ENCODE data around the gene SMPD1. TPM values are rescaled to one million over a fixed set of nuclear protein-coding genes. Genes with fewer than 3 reads are reported as not detected.
"Not testable (repeated sequence)": the region's sequence is repeated elsewhere in the genome, so short reads cannot be mapped to it uniquely, and the experiment has no call there.

SMPD1 gene
- total RNA-seq, 1 donor from 2014 or later = 86.0 TPM

DNA sequence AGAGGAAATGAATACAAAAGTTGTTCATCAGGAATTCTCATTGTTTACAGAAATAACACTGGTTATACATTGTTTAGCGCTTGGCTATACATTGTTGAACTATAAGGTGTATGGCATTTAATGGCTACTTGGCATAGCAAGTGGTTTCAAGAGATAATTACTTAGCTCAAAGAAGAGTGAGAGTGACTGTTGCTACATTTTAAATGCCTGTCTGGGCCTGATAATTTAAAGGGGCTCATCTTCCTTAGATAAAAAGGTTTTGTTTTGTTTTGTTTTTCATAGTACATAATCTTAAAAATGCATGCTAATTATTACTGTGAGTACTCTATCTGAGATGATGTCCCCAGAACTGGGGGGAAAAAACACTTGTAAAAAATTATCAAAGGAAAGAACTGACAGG, 1.5 kb upstream of the SMPD1 start:
- no peak for DNase-seq (ENCODE audit: low read depth)

DNA sequence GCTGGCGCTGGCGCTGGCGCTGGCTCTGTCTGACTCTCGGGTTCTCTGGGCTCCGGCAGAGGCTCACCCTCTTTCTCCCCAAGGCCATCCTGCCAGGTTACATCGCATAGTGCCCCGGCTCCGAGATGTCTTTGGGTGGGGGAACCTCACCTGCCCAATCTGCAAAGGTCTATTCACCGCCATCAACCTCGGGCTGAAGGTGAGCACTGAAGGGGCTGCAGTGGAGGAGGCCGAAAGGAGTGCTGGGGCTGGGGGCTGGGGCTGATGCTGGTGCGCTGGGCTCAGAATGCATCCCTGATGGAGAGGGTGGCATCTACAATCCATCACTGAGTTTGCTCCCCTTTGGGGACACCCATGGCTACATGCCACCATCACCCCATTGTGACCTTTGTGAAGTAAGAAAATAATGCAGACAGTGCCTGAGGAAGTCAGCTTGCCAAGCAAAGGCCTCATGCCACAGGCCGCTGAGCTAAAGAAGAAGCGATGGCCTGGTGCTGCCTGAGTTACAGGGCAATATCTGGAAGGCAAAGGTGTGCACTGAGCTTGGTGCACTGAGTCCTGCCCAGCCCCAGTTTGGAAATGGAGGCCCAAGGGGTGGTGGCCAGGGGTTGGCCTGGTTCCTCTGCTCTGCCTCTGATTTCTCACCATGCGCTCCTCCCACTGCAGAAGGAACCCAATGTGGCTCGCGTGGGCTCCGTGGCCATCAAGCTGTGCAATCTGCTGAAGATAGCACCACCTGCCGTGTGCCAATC, 620 bp downstream of the SMPD1 start:
- peak; percentile 50 for DNase-seq (ENCODE audit: low read depth)

- peak; percentile 67 for DNase-seq (ENCODE audit: low read depth)
Measured at GRCh38 chr11:6391537-6392134, 1.4 kb downstream of the SMPD1 start.

DNA sequence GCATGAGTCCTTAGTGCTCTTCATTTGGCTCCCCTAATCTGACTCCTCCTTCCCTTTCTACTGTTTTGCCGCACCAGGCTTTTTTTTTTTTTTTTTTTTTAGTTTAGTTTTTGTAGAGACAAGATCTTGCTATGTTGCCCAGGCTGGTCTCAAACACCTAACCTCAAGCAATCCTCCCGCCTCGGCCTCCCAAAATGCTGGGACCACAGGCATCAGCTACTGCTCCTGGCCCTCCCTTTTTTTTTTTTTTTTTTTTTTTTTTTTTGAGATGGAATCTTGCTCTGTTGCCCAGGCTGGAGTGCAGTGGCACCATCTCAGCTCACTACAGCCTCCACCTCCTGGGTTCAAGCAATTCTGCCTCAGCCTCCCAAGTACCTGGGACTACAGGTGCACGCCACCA, 2.0 kb downstream of the SMPD1 start:
- DNase-seq (ENCODE audit: low read depth) = not testable (repeated sequence)

DNA sequence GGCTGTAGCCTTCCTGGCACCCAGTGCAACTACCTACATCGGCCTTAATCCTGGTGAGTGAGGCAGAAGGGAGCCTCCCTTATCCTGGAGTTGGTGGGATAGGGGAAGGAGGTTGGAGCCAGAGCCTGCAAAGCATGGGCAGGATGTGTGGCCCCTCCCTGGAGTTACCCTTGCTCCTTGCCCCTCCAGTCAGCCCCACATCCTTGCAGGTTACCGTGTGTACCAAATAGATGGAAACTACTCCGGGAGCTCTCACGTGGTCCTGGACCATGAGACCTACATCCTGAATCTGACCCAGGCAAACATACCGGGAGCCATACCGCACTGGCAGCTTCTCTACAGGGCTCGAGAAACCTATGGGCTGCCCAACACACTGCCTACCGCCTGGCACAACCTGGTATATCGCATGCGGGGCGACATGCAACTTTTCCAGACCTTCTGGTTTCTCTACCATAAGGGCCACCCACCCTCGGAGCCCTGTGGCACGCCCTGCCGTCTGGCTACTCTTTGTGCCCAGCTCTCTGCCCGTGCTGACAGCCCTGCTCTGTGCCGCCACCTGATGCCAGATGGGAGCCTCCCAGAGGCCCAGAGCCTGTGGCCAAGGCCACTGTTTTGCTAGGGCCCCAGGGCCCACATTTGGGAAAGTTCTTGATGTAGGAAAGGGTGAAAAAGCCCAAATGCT, 3.9 kb downstream of the SMPD1 start:
- DNase-seq (ENCODE audit: low read depth) = no peak

GRCh38 chr11:6395470-6396060, 5.3 kb downstream of the SMPD1 start:
- no peak for DNase-seq (ENCODE audit: low read depth)

GRCh38 chr11:6397156-6397555, 6.9 kb downstream of the SMPD1 start:
- DNase-seq (ENCODE audit: low read depth) = no peak

GRCh38 chr11:6397636-6398035, 7.4 kb downstream of the SMPD1 start:
- no peak for DNase-seq (ENCODE audit: low read depth)

DNA sequence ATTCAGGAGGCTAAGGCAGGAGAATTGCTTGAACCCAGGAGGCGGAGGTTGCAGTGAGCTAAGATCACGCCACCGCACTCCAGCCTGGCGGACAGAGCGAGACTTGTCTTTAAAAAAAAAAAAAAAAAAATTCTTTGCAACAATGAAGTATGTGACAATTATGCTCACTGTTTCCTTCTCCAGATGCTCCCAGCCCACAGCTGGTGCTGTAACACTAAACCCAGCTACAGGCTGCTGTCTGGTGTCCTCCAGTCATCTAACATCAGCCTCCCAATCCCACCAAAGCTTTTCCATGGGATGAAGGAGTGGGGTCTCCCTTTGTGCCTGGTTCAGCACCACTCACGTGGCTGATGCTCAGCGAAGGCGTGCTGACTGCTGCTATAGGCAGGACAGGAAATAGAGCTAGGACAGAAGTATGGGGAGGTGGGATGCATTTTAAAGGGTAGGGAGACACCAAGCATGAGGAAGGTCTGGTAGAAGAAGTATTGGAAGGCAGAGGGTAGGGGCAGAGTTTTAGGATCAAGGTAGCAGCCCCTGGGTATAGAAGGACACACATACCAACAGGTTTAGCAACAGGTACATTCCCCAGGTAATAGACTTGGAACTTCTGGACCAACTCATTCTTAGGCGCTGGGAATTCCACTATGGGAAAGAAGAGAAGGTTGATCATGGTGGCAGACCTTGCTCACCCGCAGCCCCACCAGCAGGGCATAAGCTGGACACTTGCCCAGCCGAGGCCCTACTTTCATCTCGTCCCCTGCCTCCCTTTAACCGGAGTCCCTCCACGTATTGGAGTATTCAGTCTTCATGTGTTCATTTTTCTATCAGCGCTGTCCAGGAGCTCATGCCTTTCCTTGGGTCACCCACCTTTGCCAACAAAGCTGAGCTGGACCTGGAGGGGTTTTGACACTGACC, 10.4 kb downstream of the SMPD1 start:
- DNase-seq (ENCODE audit: low read depth) = no peak

DNA sequence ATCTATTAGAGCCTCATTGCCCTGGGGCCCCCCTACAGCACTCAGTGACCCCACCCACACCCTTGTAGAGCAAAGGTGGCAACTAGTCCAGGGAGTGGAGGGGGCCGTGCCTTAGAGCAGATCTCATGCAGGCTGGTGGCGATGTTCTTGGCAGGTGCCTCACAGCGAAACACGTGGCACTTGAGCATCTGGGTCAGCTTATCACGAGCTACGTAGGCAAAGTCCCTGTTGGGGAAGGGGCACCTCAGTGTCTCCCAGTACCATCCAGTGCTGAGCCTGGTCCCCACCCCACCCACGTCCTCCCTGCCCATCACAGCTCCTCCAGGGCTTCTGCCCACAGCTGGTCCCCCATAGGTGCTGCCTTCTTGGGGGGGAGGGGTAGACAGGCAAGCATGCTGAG, 11.2 kb downstream of the SMPD1 start:
- no peak for DNase-seq (ENCODE audit: low read depth)

DNA sequence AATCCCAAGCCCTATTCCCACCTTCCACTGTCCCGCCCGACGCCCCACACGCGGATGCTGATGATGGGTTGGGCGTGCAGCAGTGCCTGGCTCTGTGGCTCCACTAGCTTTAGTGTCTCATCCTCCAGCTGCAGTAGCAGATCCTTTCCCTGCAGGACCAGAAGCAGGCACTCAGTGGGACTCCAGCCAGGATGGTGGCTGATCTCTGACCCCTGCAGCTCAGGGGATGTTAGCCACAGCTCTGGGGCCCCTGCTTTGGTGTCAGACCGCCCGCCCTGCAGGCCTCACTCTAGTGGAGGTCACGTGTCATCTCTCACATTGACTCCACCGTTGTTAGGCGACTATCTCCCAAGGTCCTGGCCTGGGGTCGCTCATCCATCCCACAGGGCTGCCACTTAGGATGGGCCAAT, 11.8 kb downstream of the SMPD1 start:
- no peak for DNase-seq (ENCODE audit: low read depth)

- no peak for DNase-seq (ENCODE audit: low read depth)
Measured at GRCh38 chr11:6402561-6402981, 12.3 kb downstream of the SMPD1 start.

DNA sequence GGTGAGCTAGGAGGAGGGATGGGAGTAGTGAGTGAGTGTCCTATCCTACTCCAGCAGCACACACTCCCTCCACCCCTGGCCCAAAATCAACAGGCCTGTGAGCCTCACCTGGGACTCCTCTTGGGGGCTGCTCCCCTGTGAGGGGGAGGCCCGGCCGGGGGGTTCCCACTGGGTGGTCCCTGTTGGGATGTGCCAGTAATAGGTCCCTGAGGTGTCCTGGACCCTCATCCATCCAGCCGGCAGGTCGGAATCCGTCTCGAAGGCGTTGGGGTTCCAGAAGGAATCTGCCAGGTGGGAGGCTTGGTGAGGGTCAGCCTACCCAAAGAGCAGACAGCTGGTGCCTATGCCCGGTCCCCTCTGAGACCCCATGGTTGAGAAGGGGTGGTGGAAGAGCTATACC, 13.3 kb downstream of the SMPD1 start:
- no peak for DNase-seq (ENCODE audit: low read depth)

DNA sequence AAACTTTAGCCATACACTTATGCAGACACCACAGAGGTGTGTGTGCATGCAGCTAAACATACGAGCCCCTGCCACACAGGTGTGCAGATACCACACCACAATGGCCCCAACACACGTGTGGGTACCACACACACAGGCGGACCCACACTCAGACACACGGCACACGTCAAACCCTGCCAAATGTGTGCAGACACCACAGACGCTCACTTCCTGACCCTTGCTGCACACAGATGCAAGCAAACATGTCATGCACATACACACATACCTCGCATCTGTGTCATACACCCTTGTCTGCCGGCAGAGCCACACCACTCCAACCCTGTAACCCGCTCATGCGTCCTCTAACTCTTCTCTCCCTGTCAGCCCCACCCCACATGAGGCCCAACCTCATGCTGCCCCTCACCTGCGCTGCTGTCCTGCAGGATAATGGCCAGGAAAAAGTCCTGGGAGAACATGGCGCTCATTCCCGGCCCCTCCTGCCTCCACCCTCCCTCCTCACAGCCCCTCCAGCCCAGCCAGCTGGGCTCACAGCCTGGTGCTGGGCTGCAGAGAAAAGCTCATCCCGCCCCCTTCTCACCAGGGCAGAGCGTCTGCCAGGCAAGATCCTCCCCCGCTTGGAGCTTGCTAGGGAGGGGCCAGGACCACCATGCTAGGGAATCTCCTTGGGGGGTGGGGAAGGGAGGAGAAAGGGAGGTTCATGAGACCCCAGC, 14.2 kb downstream of the SMPD1 start:
- DNase-seq (ENCODE audit: low read depth) = no peak

DNA sequence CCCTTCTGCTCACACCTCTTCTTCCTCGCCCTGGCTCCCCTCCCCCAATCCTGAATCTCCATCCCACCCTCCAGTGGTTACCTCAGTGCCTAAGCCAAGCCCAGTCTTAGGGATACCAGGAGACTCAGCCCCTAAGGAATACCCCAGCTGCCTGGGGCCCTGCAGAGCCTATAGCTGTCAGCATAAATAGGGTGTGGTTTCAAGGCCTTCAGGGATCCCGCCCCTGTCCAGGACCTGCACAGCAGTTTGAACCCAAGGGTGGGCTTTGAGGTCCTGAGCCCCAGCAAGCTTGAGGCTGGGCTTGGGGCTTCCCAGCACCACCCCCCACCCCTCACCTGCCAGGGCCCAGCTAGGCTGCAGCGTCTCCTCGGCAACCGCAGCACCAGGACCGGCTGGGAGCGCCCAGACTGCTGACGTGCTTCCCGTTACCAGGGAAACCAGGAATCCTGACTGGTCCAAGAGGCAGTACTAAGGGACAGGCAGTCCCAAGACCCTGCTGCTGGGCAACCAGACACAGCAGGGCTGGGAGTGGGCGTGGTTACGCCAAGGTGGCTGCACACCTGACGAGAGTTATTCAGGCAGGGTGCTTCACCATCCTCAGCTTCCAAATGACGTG, 14.9 kb downstream of the SMPD1 start:
- no peak for DNase-seq (ENCODE audit: low read depth)

GRCh38 chr11:6405846-6406245, 15.6 kb downstream of the SMPD1 start:
- no peak for DNase-seq (ENCODE audit: low read depth)

- no peak for DNase-seq (ENCODE audit: low read depth)
Measured at GRCh38 chr11:6406370-6406769, 16.1 kb downstream of the SMPD1 start.

- no peak for DNase-seq (ENCODE audit: low read depth)
Measured at GRCh38 chr11:6410695-6411430, 20.6 kb downstream of the SMPD1 start.

- no peak for DNase-seq (ENCODE audit: low read depth)
Measured at GRCh38 chr11:6411594-6412031, 21.3 kb downstream of the SMPD1 start.

All from myocyte (in vitro differentiated cells).